ENCODE data around the gene YTHDC1. TPM values are rescaled to one million over a fixed set of nuclear protein-coding genes. Genes with fewer than 3 reads are reported as not detected.

YTHDC1 gene
- total and polyA plus RNA-seq, 8 donors, result 22.9 to 113 (median 47.2) TPM

GRCh38 chr4:68304731-68305130 is 45.2 kb downstream of the YTHDC1 start:
- no peak overlapping the region for H3K4me3 ChIP-seq
- TF ChIP-seq POLR2A (IDR thresholded peaks at IDR 0.05) (no peak), POLR2AphosphoS5 (IDR thresholded peaks at IDR 0.05) (no peak), CTCF (IDR thresholded peaks at IDR 0.05) (no peak), EP300 (IDR thresholded peaks at IDR 0.05) (no peak)
- no peaks in the 10 kb centered on the region for H3K27me3 ChIP-seq
- no peaks in the 10 kb centered on the region for H3K4me1 ChIP-seq
- H3K27ac ChIP-seq, result no peak overlapping the region
- intact Hi-C loops (cut with DNase I; ENCODE audit: low total_unique reads), result no loop called here
- WGBS, 5 donors, result 83 to 91% (median 87%) methylated on average over 9 of the region's 9 CpGs
- H3K9me3 ChIP-seq, result no peaks in the 10 kb centered on the region
- no peak for DNase-seq
- no peaks in the 10 kb centered on the region for H3K36me3 ChIP-seq

- 59 to 70% (median 69%) methylated on average over 9 of the region's 9 CpGs for WGBS, 5 donors
- H3K9me3 ChIP-seq, result no peaks in the 10 kb centered on the region
- TF ChIP-seq EP300 (IDR thresholded peaks at IDR 0.05) (no peak), CTCF (IDR thresholded peaks at IDR 0.05) (no peak), POLR2A (IDR thresholded peaks at IDR 0.05) (no peak), POLR2AphosphoS5 (IDR thresholded peaks at IDR 0.05) (no peak)
- H3K4me3 ChIP-seq, result no peak overlapping the region
- no peak overlapping the region for H3K27ac ChIP-seq
- H3K36me3 ChIP-seq, result no peaks in the 10 kb centered on the region
- no peaks in the 10 kb centered on the region for H3K4me1 ChIP-seq
- intact Hi-C loops (cut with DNase I; ENCODE audit: low total_unique reads), result no loop called here
- DNase-seq, result no peak
- H3K27me3 ChIP-seq, result no peaks in the 10 kb centered on the region
These were observed 50.1 kb downstream of the YTHDC1 start for GRCh38 chr4:68299492-68300457.

GRCh38 chr4:68297137-68297536 is 52.8 kb downstream of the YTHDC1 start:
- H3K9me3 ChIP-seq, result no peaks in the 10 kb centered on the region
- DNase-seq, result no peak
- H3K4me3 ChIP-seq, result no peak overlapping the region
- H3K4me1 ChIP-seq, result no peaks in the 10 kb centered on the region
- H3K36me3 ChIP-seq, result no peaks in the 10 kb centered on the region
- 90 to 94% (median 93%) methylated on average over 4 of the region's 4 CpGs for WGBS, 5 donors
- intact Hi-C loops (cut with DNase I; ENCODE audit: low total_unique reads), result no loop called here
- H3K27me3 ChIP-seq, result no peaks in the 10 kb centered on the region
- H3K27ac ChIP-seq, result no peak overlapping the region
- TF ChIP-seq POLR2AphosphoS5 (IDR thresholded peaks at IDR 0.05) (no peak), EP300 (IDR thresholded peaks at IDR 0.05) (no peak), CTCF (IDR thresholded peaks at IDR 0.05) (no peak), POLR2A (IDR thresholded peaks at IDR 0.05) (no peak)

- H3K27me3 ChIP-seq, result no peaks in the 10 kb centered on the region
- no peaks in the 10 kb centered on the region for H3K9me3 ChIP-seq
- H3K4me3 ChIP-seq, result no peak overlapping the region
- H3K4me1 ChIP-seq, result no peaks in the 10 kb centered on the region
- 87 to 98% (median 89%) methylated on average over 1 of the region's 1 CpG for WGBS, 5 donors
- TF ChIP-seq CTCF (IDR thresholded peaks at IDR 0.05) (no peak), EP300 (IDR thresholded peaks at IDR 0.05) (no peak), POLR2AphosphoS5 (IDR thresholded peaks at IDR 0.05) (no peak), POLR2A (IDR thresholded peaks at IDR 0.05) (no peak)
- H3K36me3 ChIP-seq, result no peaks in the 10 kb centered on the region
- intact Hi-C loops (cut with DNase I; ENCODE audit: low total_unique reads), result no loop called here
- no peak overlapping the region for H3K27ac ChIP-seq
- no peak for DNase-seq
These were observed 58.6 kb downstream of the YTHDC1 start for GRCh38 chr4:68291256-68291655.

All from stomach (tissue), 9 donors.